ENCODE data around the gene SMIM43.

GRCh38 chr4:121740796-121741409 lies 24.1 kb downstream of the SMIM43 start:
- TF ChIP-seq, protein P1, sequence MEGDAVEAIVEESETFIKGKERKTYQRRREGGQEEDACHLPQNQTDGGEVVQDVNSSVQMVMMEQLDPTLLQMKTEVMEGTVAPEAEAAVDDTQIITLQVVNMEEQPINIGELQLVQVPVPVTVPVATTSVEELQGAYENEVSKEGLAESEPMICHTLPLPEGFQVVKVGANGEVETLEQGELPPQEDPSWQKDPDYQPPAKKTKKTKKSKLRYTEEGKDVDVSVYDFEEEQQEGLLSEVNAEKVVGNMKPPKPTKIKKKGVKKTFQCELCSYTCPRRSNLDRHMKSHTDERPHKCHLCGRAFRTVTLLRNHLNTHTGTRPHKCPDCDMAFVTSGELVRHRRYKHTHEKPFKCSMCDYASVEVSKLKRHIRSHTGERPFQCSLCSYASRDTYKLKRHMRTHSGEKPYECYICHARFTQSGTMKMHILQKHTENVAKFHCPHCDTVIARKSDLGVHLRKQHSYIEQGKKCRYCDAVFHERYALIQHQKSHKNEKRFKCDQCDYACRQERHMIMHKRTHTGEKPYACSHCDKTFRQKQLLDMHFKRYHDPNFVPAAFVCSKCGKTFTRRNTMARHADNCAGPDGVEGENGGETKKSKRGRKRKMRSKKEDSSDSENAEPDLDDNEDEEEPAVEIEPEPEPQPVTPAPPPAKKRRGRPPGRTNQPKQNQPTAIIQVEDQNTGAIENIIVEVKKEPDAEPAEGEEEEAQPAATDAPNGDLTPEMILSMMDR (optimal IDR thresholded peaks at IDR 0.05 in 1 of 3, IDR thresholded peaks at IDR 0.05 in 1 of 3, conservative IDR thresholded peaks at IDR 0.05 in 1 of 3; ENCODE audit: extremely low read depth in 1 of 3, insufficient read depth in 2 of 3, low read length in 3 of 3): no peak
- TF ChIP-seq EZH2 (IDR thresholded peaks at IDR 0.05; ENCODE audit: low read length): no peak

Data from keratinocyte (primary cell).